NK-92 (cell line): ENCODE data around the gene C19orf81.

ENCODE experiments used
- DNase-seq: peaks from one replicate; lab custom pipeline; 2025; ENCODE audit not compliant: unreplicated experiment; lab: John Stamatoyannopoulos, UW

Gene C19orf81

GRCh38 chr19:50629194-50629593 is 20.1 kb upstream of the C19orf81 start:
- no peak for DNase-seq

GRCh38 chr19:50629801-50630200 is 19.4 kb upstream of the C19orf81 start:
- DNase-seq = no peak

GRCh38 chr19:50632151-50632835 is 17.0 kb upstream of the C19orf81 start:
- DNase-seq = no peak

GRCh38 chr19:50633359-50633758 is 15.9 kb upstream of the C19orf81 start:
- no peak for DNase-seq

DNA sequence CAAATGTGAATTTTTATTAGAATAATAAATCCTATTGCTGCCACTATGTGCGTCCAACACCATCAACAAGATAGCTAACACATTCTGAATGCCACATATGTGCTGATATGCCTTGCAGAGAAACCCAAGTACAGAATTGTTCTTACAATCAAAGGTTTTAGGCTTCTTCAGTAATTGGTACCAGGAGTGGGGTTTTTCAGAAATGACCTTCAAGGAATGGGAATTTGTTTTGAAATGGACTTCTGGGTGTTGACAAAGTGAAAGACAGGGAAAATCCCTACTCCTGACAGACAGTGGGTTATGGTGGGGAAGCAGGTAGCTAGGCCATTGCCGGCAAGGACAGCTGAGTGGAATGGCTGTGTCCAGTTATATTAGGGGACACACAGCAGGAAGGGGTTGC is 15.3 kb upstream of the C19orf81 start:
- no peak for DNase-seq

DNA sequence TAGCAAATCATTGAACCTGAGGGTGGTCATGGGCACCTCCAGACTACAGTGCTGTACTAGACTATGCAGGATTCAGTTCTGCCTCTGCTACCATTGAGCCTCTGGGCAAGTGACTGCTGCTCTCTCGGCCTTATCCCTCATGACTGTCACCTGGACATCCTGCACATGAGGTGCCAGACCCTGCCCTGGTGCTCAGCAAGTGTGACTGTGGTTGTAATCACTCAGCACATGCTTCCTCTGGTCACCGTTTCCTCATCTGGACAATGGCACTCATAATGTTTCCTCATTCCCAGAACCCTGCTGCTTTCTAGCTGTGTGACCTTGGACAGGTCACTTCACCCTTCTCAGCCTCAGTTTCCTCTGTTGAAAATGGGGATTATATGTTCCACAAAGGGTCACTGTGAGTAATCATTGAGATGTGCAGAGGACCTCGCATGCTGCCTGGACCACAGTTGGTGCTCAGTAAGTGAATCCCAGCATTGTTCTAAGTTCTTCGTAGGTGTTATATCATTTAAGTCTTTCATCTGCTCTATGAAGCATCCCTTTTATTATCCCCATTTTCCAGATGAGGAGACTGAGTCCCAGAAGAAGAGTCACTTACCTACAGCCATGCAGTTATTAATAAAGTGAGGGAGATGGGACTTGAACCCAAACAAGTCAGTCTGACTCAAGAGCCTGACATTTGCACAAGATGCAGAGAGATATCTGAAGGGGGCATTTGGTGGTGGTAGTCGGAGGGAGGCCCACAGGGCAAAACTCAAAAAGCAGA is 12.7 kb upstream of the C19orf81 start:
- DNase-seq = no peak

DNA sequence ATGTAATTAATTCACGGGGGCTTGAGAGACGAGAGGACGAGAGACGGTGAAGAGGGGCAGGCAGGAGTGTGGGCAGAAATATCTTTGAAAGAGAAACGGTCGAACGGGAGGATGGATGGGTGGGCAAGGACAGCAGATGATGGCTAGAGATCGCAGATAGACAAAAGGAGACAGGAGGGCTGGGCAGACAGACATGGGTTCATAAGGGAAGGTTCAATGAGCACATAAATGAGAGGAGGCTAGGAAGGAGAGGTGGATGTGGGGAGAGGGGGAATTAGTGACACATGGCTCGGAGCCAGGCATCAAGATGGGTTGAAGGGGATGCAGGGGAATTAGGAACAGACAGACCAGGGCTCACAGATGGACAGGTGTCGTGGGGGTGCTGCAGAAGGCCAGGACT is 10.6 kb upstream of the C19orf81 start:
- DNase-seq = no peak

DNA sequence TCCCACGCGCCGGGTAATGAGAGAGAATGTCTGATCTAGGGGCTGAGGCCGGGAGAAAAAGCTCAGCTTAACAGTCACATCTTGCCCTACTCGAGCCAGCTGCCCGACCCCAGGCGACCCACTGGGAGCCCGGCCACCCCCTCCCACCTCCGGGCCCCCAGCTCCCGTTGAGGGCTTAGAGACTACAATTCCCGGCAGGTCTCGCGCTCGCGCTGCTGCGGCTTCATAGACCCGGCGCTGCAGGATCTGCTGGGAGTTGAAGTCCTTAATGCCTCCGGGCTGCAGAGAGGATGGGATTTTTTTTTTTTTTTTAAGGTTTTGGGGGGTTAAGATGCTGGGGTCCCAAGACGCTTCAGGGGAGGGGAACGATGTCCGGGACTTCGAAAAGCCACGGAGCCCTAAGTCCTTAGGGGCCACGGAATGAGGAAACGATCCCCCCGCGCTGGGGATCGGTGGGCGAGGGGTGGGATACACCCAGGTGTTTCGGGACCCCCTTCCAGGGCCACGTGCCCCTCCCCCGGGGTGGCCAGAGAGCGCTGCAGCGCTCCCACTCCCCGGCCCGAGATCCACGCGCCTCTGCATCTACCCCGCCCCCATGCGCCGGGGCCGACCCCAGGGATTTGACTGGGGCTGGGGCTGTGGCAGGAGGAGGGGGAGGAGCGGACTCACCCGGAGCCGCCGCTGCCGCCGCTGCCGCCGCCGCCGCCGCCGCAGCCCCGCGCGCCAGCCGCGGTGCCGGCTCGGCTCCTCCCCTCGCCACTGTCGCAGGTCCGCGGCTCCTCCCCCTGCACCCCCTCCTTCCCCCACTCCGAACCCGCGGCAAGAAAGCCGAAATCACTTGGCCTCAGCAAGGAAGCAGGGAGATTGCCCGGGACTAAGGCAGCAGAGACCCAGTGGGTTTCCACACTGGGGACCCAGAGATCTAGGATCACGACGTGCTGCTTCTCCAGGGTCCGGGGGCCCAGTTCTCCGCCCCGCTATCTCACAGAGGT is 9.8 kb upstream of the C19orf81 start, which contains the start of gene SYT3:
TSS of gene SYT3 (minus strand) at position 761 of the 992 bp plus-strand sequence. CDS start 2,470 bp downstream, outside the sequence.
- no peak for DNase-seq

DNA sequence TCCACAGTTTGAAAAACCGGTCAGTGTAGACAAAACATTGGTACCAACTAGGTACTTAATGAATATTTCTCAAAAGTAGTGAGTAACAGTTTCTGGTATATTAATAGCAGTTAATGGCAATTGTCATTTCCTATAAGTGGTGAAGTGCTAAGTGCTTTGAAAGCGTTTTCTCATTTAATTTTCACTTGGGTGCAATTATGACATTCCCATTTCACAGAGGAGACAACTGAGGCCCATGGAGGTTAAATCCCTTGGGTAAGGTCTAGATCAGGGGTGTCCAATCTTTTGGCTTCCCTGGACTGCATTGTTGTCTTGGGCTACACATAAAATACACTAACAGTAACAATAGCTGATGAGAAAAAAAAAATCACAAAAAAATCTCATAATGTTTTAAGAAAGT is 8.9 kb upstream of the C19orf81 start:
- DNase-seq = no peak

DNA sequence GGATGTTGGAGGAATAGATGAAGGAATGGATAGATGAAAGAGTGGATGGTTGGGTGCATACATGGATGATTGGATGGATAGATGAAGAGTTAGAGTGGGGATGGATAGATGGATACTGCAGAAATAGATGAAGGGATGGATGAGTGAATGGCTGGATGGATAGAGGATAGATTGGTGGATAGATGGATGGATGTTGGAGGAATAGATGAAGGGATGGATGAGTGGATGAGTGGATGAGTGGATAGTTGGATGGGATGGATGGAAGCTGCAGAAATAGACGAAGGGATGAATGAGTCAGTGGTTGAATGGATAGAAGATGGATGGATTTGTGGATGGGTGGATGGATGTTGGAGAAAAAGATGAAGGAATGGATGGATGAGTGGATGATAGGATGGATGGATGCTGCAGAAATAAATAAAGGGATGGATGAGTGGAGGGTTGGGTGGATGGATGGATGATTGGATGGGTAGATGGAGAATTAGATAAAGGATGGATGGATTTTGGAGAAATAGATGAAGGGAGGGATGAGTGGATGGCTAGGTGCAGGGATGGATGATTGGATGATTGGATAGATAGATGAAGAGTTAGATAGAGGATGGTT is 4.8 kb upstream of the C19orf81 start:
- DNase-seq = no peak

GRCh38 chr19:50645107-50645506 is 4.1 kb upstream of the C19orf81 start:
- no peak for DNase-seq

GRCh38 chr19:50646074-50646807 is 3.0 kb upstream of the C19orf81 start:
- DNase-seq = no peak

- no peak for DNase-seq
Measured at GRCh38 chr19:50647879-50648615, 1.2 kb upstream of the C19orf81 start.

GRCh38 chr19:50648659-50649058 is 586 bp upstream of the C19orf81 start:
- no peak for DNase-seq

DNA sequence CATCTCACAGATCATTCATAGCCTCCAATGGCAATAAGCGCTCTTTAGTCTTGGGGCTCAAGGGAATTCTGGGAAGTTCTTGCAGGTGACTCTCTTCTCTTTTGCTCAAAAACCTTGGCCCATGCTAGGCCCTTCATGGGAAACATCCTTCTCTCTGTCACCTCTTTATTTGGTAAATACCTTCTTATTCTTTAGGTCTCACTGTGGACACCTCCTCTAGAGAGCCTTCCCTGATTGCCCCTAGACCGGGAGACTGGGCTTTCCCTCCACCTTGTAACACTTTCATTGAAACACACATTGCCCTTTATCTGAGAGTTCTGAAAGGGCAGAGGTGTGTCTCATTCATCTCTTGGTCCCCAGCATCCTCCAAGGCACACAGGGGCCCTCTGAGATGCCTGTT is 1.9 kb downstream of the C19orf81 start:
- no peak for DNase-seq

- DNase-seq = no peak
Measured at GRCh38 chr19:50652722-50653121, 3.5 kb downstream of the C19orf81 start.

GRCh38 chr19:50654882-50655281 is 5.6 kb downstream of the C19orf81 start:
- no peak for DNase-seq

- DNase-seq = no peak
Measured at GRCh38 chr19:50657222-50657669, 8.0 kb downstream of the C19orf81 start.

DNA sequence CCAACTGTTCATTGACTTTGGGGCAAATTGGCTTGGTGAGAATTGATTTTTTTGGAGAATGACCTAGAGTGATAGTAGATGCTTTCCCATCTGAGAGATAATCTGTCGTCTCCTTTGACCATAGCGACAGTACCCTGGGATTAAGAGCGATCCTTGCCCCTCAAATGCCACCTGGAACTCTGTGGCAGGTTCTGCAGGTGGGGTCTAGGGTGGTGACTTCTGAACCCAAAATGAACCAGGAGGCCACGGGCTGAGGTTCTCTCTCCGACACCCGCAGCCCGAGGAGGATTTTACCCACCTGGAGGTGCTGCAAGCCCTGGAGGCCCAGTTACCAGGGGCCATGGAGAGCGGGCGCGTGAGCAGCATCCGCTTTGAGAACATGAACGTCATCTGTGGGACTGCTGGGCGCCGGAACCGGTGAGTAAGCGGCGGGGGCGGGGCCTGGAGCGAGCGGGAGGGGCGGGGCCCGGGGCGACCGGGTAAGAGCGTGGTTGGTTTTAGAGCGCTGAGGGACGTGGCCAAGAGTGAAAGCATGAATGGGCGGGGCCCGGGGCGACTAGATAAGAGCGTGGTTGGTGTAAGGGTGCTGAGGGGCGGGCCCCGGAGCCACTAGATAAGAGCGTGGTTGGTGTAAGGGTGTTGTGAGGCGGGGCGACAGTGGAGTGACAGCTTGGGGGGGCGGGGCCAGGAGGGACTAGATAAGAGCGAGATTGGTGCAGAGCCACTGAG is 8.6 kb downstream of the C19orf81 start:
- DNase-seq = no peak
